H1 (cell line): ENCODE data around the gene ADAMTS13.

Source experiments
- ATF2 ChIP-seq: IDR thresholded peaks from 2 replicates; pipeline ENCODE4 v1.6.1; 2012; ENCODE audit warnings: low read length, inconsistent platforms
- CBX5 ChIP-seq: fragments of 300-800, 300-1000 bp; sonication (generic); IDR thresholded peaks from 2 replicates; pipeline ENCODE4 v1.7.1; 2016; ENCODE audit warnings: antibody characterized with exemption, low read length, low read depth
- CTCF ChIP-seq, 3 experiments: IDR thresholded peaks; 1 replicate in 2 of 3; 2 replicates in 1 of 3; pipeline versions ENCODE4 v1.5.1 to v1.6.1; 2011; ENCODE audit warnings: low read length in 3 of 3, mild to moderate bottlenecking in 3 of 3, inconsistent platforms in 2 of 3, low read depth in 1 of 3, moderate library complexity in 1 of 3; ENCODE audit not compliant: insufficient read depth in 1 of 3; ENCODE audit errors: control extremely low read depth in 1 of 3
- EP300 ChIP-seq, 2 experiments: IDR thresholded peaks; 1 replicate in 1 of 2; 2 replicates in 1 of 2; pipeline ENCODE4 v1.6.1; 2011 to 2012; ENCODE audit warnings: low read depth in 2 of 2, low read length in 2 of 2, mild to moderate bottlenecking in 2 of 2, borderline replicate concordance in 1 of 2, inconsistent platforms in 1 of 2, moderate library complexity in 1 of 2
- EZH2 ChIP-seq: fragments of 200-600 bp; sonication (generic); IDR thresholded peaks from 2 replicates; pipeline ENCODE4 v1.7.1; 2012; ENCODE audit warnings: low read depth, mild to moderate bottlenecking, moderate library complexity, low read length, inconsistent platforms; ENCODE audit not compliant: severe bottlenecking
- NRF1 ChIP-seq: IDR thresholded peaks from 2 replicates; pipeline ENCODE4 v1.6.1; 2011; ENCODE audit warnings: mild to moderate bottlenecking, low read depth, low read length, improper control_type of control experiment
- POLR2A ChIP-seq, 2 experiments: IDR thresholded peaks; 1 replicate in 1 of 2; 2 replicates in 1 of 2; pipeline ENCODE4 v1.6.1; 2011; ENCODE audit warnings: low read depth in 2 of 2, low read length in 2 of 2, mild to moderate bottlenecking in 2 of 2; ENCODE audit errors: control extremely low read depth in 1 of 2
- RAD21 ChIP-seq, 2 experiments: IDR thresholded peaks in 1 of 2; conservative IDR thresholded peaks in 1 of 2; 2 replicates each; pipeline ENCODE4 v1.6.1; 2011; ENCODE audit warnings: low read depth in 2 of 2, low read length in 2 of 2, improper control_type of control experiment in 1 of 2, inconsistent platforms in 1 of 2, mild to moderate bottlenecking in 1 of 2, moderate library complexity in 1 of 2
- TAF1 ChIP-seq: IDR thresholded peaks from 2 replicates; pipeline ENCODE4 v1.6.1; 2011; ENCODE audit warnings: mild to moderate bottlenecking, low read depth, low read length
- TF ChIP-seq, protein P1 (sequence below): IDR thresholded peaks from 2 replicates; pipeline ENCODE4 v1.6.1; 2011; ENCODE audit warnings: low read depth, mild to moderate bottlenecking, low read length; ENCODE audit not compliant: insufficient read depth

DNA sequence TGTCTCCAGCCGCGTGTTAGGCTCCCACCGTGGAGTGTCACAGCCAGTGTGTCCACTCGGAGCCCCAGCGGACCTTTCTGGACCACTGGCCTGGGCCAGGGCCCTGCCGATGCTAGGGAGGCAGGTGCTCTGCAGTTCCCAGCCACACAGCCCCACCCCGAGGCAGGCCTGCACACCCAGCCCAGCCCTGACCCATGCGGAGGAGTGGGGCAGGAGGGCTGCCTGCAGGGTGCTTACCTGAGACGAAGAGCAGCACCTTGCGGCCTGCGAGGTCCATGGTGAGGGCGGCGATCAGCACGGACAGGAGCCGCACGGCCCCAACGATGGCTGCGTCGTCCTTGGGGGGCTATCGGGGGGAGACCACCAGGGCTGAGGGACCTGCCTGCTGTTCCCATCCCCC, 51.6 kb downstream of the ADAMTS13 start:
- no peak for TF ChIP-seq POLR2A (IDR thresholded peaks at IDR 0.05; ENCODE audit: control extremely low read depth in 1 of 2, low read depth in 2 of 2, low read length in 2 of 2)
- TF ChIP-seq CTCF (IDR thresholded peaks at IDR 0.05; ENCODE audit: control extremely low read depth in 1 of 3, insufficient read depth in 1 of 3, low read depth in 1 of 3, low read length in 3 of 3), result no peak
- TF ChIP-seq TAF1, result no peak
- no peak for TF ChIP-seq RAD21 (IDR thresholded peaks at IDR 0.05 in 1 of 2, conservative IDR thresholded peaks at IDR 0.05 in 1 of 2; ENCODE audit: low read depth in 2 of 2, low read length in 2 of 2)
- TF ChIP-seq, protein P1, sequence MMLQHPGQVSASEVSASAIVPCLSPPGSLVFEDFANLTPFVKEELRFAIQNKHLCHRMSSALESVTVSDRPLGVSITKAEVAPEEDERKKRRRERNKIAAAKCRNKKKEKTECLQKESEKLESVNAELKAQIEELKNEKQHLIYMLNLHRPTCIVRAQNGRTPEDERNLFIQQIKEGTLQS, result no peak
- no peak for TF ChIP-seq ATF2
- TF ChIP-seq NRF1, result no peak
- no peak for TF ChIP-seq EP300 (IDR thresholded peaks at IDR 0.05; ENCODE audit: borderline replicate concordance in 1 of 2, low read depth in 2 of 2, low read length in 2 of 2)
- TF ChIP-seq CBX5, result no peak
- TF ChIP-seq EZH2, result no peak
